Brain microvascular endothelial cell (primary cell): ENCODE measurements around the gene SLC7A10.

Experiments used
- DNase-seq: peaks from one replicate; pipeline ENCODE4 v3.0.0-alpha.2; 2020
- H3K27ac ChIP-seq: fragments of 250-450 bp; sonication (Bioruptor Pico); 2 replicates; pipeline ENCODE4 v1.5.1; 2020; ENCODE audit warnings: mild to moderate bottlenecking, moderate library complexity
- H3K27me3 ChIP-seq: fragments of 250-450 bp; sonication (Bioruptor Pico); replicated peaks from 2 replicates; pipeline ENCODE4 v1.5.1; 2020; ENCODE audit warnings: mild to moderate bottlenecking
- H3K36me3 ChIP-seq: fragments of 250-450 bp; sonication (Bioruptor Pico); replicated peaks from 2 replicates; pipeline ENCODE4 v1.5.1; 2020; ENCODE audit warnings: mild to moderate bottlenecking
- H3K4me3 ChIP-seq: 2 replicates; pipeline ENCODE4 v1.5.1; 2011; ENCODE audit warnings: low read depth, mild to moderate bottlenecking, control low read depth, low read length, moderate library complexity
- in situ Hi-C: cut with HindIII; loops from 2 replicates; pipeline ENCODE4 v1.10.0; 2017; ENCODE audit warnings: low sequenced_read_pairs, low pct_ligation_motif_present
- TF ChIP-seq, protein P1 (sequence below): IDR thresholded peaks from 2 replicates; pipeline ENCODE4 v1.5.1; 2011; ENCODE audit warnings: low read depth, mild to moderate bottlenecking, moderate library complexity, low read length, control low read depth, inconsistent platforms; ENCODE audit errors: missing control alignments

Gene SLC7A10

DNA sequence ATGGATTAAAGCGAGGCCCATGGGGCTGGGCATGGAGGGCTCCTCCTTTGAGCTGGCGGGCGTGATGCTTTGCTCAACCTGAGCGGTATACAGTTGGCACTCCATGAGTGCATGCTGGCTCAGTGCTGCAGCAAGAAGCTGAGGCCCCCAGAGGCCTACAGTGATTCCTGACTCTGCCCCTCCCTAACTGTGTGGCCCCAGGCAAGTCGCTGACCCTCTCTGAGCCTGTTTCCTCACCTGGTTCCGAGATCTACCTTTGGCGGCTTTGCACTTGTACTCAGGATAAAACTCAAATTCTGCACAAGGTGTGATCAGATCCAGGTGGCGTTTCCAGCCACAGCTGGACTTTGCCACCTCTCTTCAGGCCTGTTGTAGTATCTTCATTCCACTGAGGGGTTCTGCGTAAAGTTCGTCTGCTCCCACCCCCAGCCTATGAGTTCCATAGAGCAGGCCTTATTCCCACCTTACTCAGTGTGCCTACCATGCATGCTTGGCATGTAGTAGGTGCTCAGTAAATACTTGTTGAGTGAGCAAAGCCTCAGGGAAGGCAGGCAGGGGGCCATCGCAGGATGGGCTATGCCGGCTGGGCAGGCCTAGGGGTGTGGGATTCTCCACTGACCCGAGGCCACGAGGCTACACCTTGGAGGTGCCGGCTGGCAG lies 23.6 kb downstream of the SLC7A10 start:
- TF ChIP-seq, protein P1, sequence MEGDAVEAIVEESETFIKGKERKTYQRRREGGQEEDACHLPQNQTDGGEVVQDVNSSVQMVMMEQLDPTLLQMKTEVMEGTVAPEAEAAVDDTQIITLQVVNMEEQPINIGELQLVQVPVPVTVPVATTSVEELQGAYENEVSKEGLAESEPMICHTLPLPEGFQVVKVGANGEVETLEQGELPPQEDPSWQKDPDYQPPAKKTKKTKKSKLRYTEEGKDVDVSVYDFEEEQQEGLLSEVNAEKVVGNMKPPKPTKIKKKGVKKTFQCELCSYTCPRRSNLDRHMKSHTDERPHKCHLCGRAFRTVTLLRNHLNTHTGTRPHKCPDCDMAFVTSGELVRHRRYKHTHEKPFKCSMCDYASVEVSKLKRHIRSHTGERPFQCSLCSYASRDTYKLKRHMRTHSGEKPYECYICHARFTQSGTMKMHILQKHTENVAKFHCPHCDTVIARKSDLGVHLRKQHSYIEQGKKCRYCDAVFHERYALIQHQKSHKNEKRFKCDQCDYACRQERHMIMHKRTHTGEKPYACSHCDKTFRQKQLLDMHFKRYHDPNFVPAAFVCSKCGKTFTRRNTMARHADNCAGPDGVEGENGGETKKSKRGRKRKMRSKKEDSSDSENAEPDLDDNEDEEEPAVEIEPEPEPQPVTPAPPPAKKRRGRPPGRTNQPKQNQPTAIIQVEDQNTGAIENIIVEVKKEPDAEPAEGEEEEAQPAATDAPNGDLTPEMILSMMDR, result no peak
- Histone ChIP-seq H3K36me3 (peaks cover 8% of the 10 kb centered on the region), H3K4me3 (no peak overlapping the region), H3K27ac (no peak overlapping the region), H3K27me3 (no peaks in the 10 kb centered on the region)
- no peak for DNase-seq
- in situ Hi-C loops, result no loop called here

DNA sequence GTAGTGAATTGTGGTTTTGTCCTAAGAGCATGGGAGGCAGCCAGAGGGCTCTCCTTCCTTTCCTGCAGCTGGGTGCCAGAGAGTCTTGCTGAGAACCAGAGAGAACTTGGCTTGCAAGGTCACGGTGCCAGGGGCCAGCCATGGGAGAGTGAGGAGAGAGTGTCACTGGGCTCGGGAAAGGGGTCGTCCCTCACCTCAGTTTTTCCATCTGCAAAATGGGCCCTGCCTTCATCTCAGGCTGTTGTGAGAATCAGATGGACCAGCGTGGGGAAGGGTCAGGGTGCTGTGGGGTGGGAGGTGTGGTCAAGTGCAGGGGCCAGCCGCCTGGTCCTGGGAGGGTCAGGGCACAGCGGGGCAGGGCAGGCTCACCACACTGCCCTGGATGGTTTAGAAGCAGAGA lies 24.2 kb downstream of the SLC7A10 start:
- no peak for DNase-seq
- TF ChIP-seq, protein P1, result no peak
- in situ Hi-C loops, result no loop called here
- H3K4me3 ChIP-seq, result no peak overlapping the region
- no peaks in the 10 kb centered on the region for H3K27me3 ChIP-seq
- H3K27ac ChIP-seq, result no peak overlapping the region
- H3K36me3 ChIP-seq, result peaks cover 8% of the 10 kb centered on the region

DNA sequence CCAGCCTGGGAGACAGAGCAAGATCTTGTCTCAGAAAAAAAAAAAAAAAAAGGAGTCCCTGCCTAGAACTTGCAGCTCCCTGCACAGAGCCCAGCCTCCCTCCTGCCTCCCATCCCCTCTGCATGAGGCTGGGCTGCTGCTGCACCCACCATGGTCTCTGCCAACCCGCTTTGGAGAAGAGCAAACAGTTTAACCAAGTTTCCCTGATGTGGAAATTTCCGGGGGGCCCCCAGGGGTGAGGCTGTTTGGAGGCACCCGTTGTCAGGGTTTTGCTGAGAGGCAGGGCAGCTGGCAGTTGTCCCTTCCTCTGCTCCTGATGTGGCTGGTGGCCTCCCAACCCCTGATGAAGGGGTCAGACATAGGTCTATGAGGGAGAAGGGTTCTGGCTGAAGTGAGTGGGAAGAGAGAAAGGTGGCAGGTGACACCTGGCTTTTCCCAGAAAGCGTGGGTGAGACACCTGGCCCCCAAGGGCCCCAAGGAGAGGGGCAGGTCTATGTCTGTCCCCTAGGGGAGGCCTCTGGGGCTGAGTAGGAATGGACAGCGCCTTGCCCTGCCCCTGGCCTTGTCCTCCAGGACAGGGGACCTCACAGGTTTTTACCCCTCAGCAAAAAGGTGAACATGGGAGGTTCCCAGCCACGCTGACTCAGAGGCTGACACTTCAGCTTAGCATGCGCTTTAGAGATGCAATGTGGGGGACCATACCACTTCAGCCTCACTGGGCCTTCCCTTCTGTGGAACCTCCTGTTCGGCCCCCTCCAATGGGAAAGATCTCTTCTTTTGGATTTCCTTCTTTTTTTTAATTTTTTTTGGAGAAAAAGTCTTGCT lies 26.0 kb downstream of the SLC7A10 start:
- TF ChIP-seq, protein P1, result no peak
- DNase-seq, result no peak
- Histone ChIP-seq H3K4me3 (no peak overlapping the region), H3K36me3 (peaks cover 4% of the 10 kb centered on the region), H3K27me3 (no peaks in the 10 kb centered on the region), H3K27ac (no peak overlapping the region)
- in situ Hi-C loops, result no loop called here

GRCh38 chr19:33198169-33198568 lies 27.5 kb downstream of the SLC7A10 start:
- Histone ChIP-seq H3K27ac (no peak overlapping the region), H3K4me3 (no peak overlapping the region), H3K36me3 (peaks cover 4% of the 10 kb centered on the region), H3K27me3 (no peaks in the 10 kb centered on the region)
- no peak for DNase-seq
- in situ Hi-C loops, result no loop called here
- TF ChIP-seq, protein P1, result no peak

GRCh38 chr19:33197591-33198000 lies 28.1 kb downstream of the SLC7A10 start:
- in situ Hi-C loops, result no loop called here
- H3K36me3 ChIP-seq, result no peaks in the 10 kb centered on the region

More at GRCh38 chr19:33197591-33198000, 28.1 kb downstream of the SLC7A10 start:
- Histone ChIP-seq H3K27me3 (no peaks in the 10 kb centered on the region), H3K4me3 (no peak overlapping the region), H3K27ac (no peak overlapping the region)
- TF ChIP-seq, protein P1, result no peak
- DNase-seq, result no peak
